Measurements from ENCODE around the gene NAP1L5. TPM values are rescaled to one million over a fixed set of nuclear protein-coding genes. Genes with fewer than 3 reads are reported as not detected.

Gene NAP1L5
- total and polyA plus RNA-seq, 9 of the 15 experiments (the other 6 are each of a cell fraction or from before 2014, with no cell fraction given) = 2.4 to 10.6 (median 7.0) TPM

- FAIRE-seq = no peak
- H3K79me2 ChIP-seq (ENCODE audit: control insufficient read depth, insufficient read depth, low read length) = no peaks in the 10 kb centered on the region
- no peak for TF ChIP-seq ZNF561 (CRISPR knock-in tag; conservative IDR thresholded peaks at IDR 0.05)
- TF ChIP-seq E4F1 (CRISPR knock-in tag; IDR thresholded peaks at IDR 0.05; ENCODE audit: borderline replicate concordance) = no peak
- TF ChIP-seq HMBOX1 (IDR thresholded peaks at IDR 0.05) = no peak
- TF ChIP-seq NELFE (IDR thresholded peaks at IDR 0.05; ENCODE audit: insufficient read depth, insufficient read length) = no peak
- TF ChIP-seq CCAR2 (IDR thresholded peaks at IDR 0.05; ENCODE audit: low read depth, low read length) = no peak
- TF ChIP-seq HEY1 (CRISPR knock-in tag; IDR thresholded peaks at IDR 0.05; ENCODE audit: borderline replicate concordance) = no peak
- TF ChIP-seq MECOM (CRISPR knock-in tag; IDR thresholded peaks at IDR 0.05) = no peak
- TF ChIP-seq EHMT2 (IDR thresholded peaks at IDR 0.05) = no peak
- TF ChIP-seq PYGO2 (tag; IDR thresholded peaks at IDR 0.05) = no peak
- TF ChIP-seq SRSF1 (IDR thresholded peaks at IDR 0.05; ENCODE audit: low read depth, low read length) = no peak
- no peak for TF ChIP-seq ELF4 (CRISPR knock-in tag; IDR thresholded peaks at IDR 0.05)
- WGBS (ENCODE audit: insufficient coverage, low coverage, missing lambda C conversion rate) = 92% methylated on average over 3 of the region's 3 CpGs
- no peaks in the 10 kb centered on the region for H3K27me3 ChIP-seq (ENCODE audit: control insufficient read depth in 2 of 2, insufficient read depth in 2 of 2, low read length in 2 of 2)
- in situ Hi-C loops (cut with MboI) = no loop called here
- intact Hi-C loops (cut with micrococcal nuclease) = no loop called here
- no peak for ATAC-seq
- H3K9ac ChIP-seq (ENCODE audit: insufficient read depth in 1 of 2, low read depth in 2 of 2, low read length in 2 of 2) = no peak overlapping the region
- H4K20me1 ChIP-seq (replicated peaks; ENCODE audit: control insufficient read depth, insufficient read depth, low read length) = no peaks in the 10 kb centered on the region
- no peak overlapping the region for H3K4me3 ChIP-seq
- no peak overlapping the region for H3K27ac ChIP-seq (ENCODE audit: extremely low read depth, low read depth, low read length)
- no TSS peak for BruUV-seq (replicated peaks)
- H2AFZ ChIP-seq (ENCODE audit: low read depth, low read length) = no peak overlapping the region
- H3K9me1 ChIP-seq (ENCODE audit: control insufficient read depth, insufficient read depth, low read length) = no peaks in the 10 kb centered on the region
- H3K4me1 ChIP-seq (replicated peaks in 1 of 2; ENCODE audit: control insufficient read depth in 2 of 2, insufficient read depth in 2 of 2, low read length in 2 of 2) = peaks cover 0 to 2% of the 10 kb centered on the region in 2 experiments; a peak in 1 of 5 replicates
- H3K36me3 ChIP-seq (ENCODE audit: control insufficient read depth, insufficient read depth, low read length) = peaks cover 39% of the 10 kb centered on the region; the same call in 2 of the 3 replicates
- no peaks in the 10 kb centered on the region for H3K9me3 ChIP-seq (replicated peaks; ENCODE audit: control insufficient read depth, insufficient read depth, low read depth, low read length)
- CTCF ChIA-PET (ENCODE audit: low intra/inter-chr PET ratio) = no interaction called here
- POLR2A ChIA-PET = interaction anchor here (0.9 kb wide), 1 partner anchor 11 kb away, joined by 3 read pairs; no protein-coding TSS in a partner anchor
- H3K4me2 ChIP-seq (ENCODE audit: insufficient read depth, low read length) = no peak overlapping the region
- no peak for DNase-seq (ENCODE audit: extremely low read depth in 1 of 4, low spot score in 3 of 4)
These were observed 38.6 kb upstream of the NAP1L5 start for GRCh38 chr4:88736264-88736663.

Data from K562 (cell line).